Caco-2 (cell line): ENCODE data around the gene RAD51B. TPM values are rescaled to one million over a fixed set of nuclear protein-coding genes. Genes with fewer than 3 reads are reported as not detected.

Experiments used
- BruUV-seq: library from RNA; stranded (reverse); fragments of 400-500 nt; replicated peaks from 2 replicates; lab custom pipeline; 2021; lab: Mats Ljungman, UMichigan
- CTCF ChIA-PET: fragments of 300-600 bp; sonication (Branson Sonifier 250); formaldehyde crosslinking; loops from one replicate; lab custom pipeline; 2022; ENCODE audit warnings: antibody characterized with exemption; lab: Charles Lee
- POLR2A ChIA-PET: fragments of 300-600 bp; sonication (Branson Sonifier 250); formaldehyde crosslinking; loops from one replicate; lab custom pipeline; 2022; ENCODE audit warnings: antibody characterized with exemption; lab: Charles Lee
- DNase-seq, 2 experiments: peaks; one replicate each; pipeline versions ENCODE4 v3.0.0 to v3.0.0-alpha.2; 2020 to 2022
- H3K27me3 ChIP-seq: replicated peaks from 2 replicates; pipeline ENCODE4 v1.6.0; 2011; ENCODE audit warnings: low read length; ENCODE audit not compliant: control insufficient read depth, insufficient read depth
- H3K36me3 ChIP-seq: 2 replicates; pipeline ENCODE4 v1.5.1; 2011; ENCODE audit warnings: low read length; ENCODE audit not compliant: control insufficient read depth, insufficient read depth
- H3K4me1 ChIP-seq: fragments of 250-450 bp; sonication (Bioruptor Pico); 2 replicates; pipeline ENCODE4 v1.5.1; 2020; ENCODE audit warnings: mild to moderate bottlenecking
- H3K4me3 ChIP-seq: 2 replicates; pipeline ENCODE4 v1.5.1; 2011; ENCODE audit warnings: low read depth, mild to moderate bottlenecking, control low read depth, low read length
- H3K9me3 ChIP-seq: fragments of 250-450 bp; sonication (Bioruptor Pico); 2 replicates; pipeline ENCODE4 v1.5.1; 2020; ENCODE audit warnings: mild to moderate bottlenecking, moderate library complexity
- H3K27ac Mint-ChIP-seq: one replicate; pipeline ENCODE4 v1.8.0; 2022; ENCODE audit warnings: mixed read lengths; ENCODE audit not compliant: unreplicated experiment
- H3K27me3 Mint-ChIP-seq: one replicate; pipeline ENCODE4 v1.8.0; 2022; ENCODE audit warnings: mixed read lengths; ENCODE audit not compliant: insufficient read depth, unreplicated experiment
- H3K36me3 Mint-ChIP-seq: one replicate; pipeline ENCODE4 v1.8.0; 2022; ENCODE audit warnings: mild to moderate bottlenecking, mixed read lengths; ENCODE audit not compliant: insufficient read depth, unreplicated experiment
- H3K4me1 Mint-ChIP-seq: one replicate; pipeline ENCODE4 v1.8.0; 2022; ENCODE audit warnings: low read depth, mixed read lengths; ENCODE audit not compliant: unreplicated experiment
- H3K4me3 Mint-ChIP-seq: one replicate; pipeline ENCODE4 v1.8.0; 2022; ENCODE audit warnings: mild to moderate bottlenecking, moderate library complexity, mixed read lengths; ENCODE audit not compliant: unreplicated experiment
- H3K9me3 Mint-ChIP-seq: one replicate; pipeline ENCODE4 v1.8.0; 2022; ENCODE audit warnings: mixed read lengths; ENCODE audit not compliant: unreplicated experiment
- CTCF ChIP-seq, 2 experiments: fragments of 200-600 bp in 1 of 2; IDR thresholded peaks; 1 replicate in 1 of 2; 2 replicates in 1 of 2; pipeline versions ENCODE4 v1.5.1 to v1.8.0; 2011 to 2022; ENCODE audit warnings: antibody characterized with exemption in 1 of 2, control low read depth in 1 of 2, inconsistent platforms in 1 of 2, low read depth in 1 of 2, low read length in 1 of 2, mild to moderate bottlenecking in 1 of 2, moderate library complexity in 1 of 2; ENCODE audit not compliant: insufficient read depth in 1 of 2, severe bottlenecking in 1 of 2, unreplicated experiment in 1 of 2
- intact Hi-C: fragments of 100-400 bp; cut with micrococcal nuclease; formaldehyde crosslinking; loops from one replicate; pipeline ENCODE4 v1.10.0; 2022; ENCODE audit not compliant: unreplicated experiment
- total RNA-seq: library from RNA; stranded (reverse); gene quantifications from 2 replicates; pipeline ENCODE4 v1.2.3, GENCODE V29; 2022

RAD51B gene
- total RNA-seq, 1 experiment from 2014 or later = 16.7 TPM

GRCh38 chr14:68423686-68424085 lies 604.1 kb downstream of the RAD51B start:
- Histone ChIP-seq H3K4me3 (no peak overlapping the region), H3K36me3 (no peaks in the 10 kb centered on the region), H3K4me1 (peaks cover 8% of the 10 kb centered on the region; the same call in 1 of the 2 replicates), H3K27me3 (no peaks in the 10 kb centered on the region), H3K9me3 (no peaks in the 10 kb centered on the region)
- Mint-ChIP-seq H3K36me3 (no peaks in the 10 kb centered on the region), H3K4me3 (no peak overlapping the region), H3K27me3 (no peaks in the 10 kb centered on the region), H3K9me3 (peaks cover 15% of the 10 kb centered on the region), H3K4me1 (peaks cover 6% of the 10 kb centered on the region), H3K27ac (no peak overlapping the region)
- intact Hi-C loops = no loop called here
- ChIA-PET CTCF (no interaction called here), POLR2A (no interaction called here)
- no peak for TF ChIP-seq CTCF (IDR thresholded peaks at IDR 0.05; ENCODE audit: insufficient read depth in 1 of 2, low read depth in 1 of 2, low read length in 1 of 2, severe bottlenecking in 1 of 2, unreplicated experiment in 1 of 2)
- DNase-seq = no peak
- BruUV-seq = no TSS peak

GRCh38 chr14:68424443-68425172 lies 605.0 kb downstream of the RAD51B start:
- Mint-ChIP-seq H3K27ac (no peak overlapping the region), H3K27me3 (no peaks in the 10 kb centered on the region), H3K4me3 (no peak overlapping the region), H3K36me3 (no peaks in the 10 kb centered on the region), H3K9me3 (peaks cover 15% of the 10 kb centered on the region), H3K4me1 (peaks cover 6% of the 10 kb centered on the region)
- Histone ChIP-seq H3K27me3 (no peaks in the 10 kb centered on the region), H3K4me3 (no peak overlapping the region), H3K36me3 (no peaks in the 10 kb centered on the region), H3K4me1 (peaks cover 8% of the 10 kb centered on the region; the same call in 1 of the 2 replicates), H3K9me3 (no peaks in the 10 kb centered on the region)
- DNase-seq = no peak
- ChIA-PET CTCF (no interaction called here), POLR2A (no interaction called here)
- intact Hi-C loops = no loop called here
- no TSS peak for BruUV-seq
- no peak for TF ChIP-seq CTCF (IDR thresholded peaks at IDR 0.05; ENCODE audit: insufficient read depth in 1 of 2, low read depth in 1 of 2, low read length in 1 of 2, severe bottlenecking in 1 of 2, unreplicated experiment in 1 of 2)

GRCh38 chr14:68426661-68427549 lies 607.3 kb downstream of the RAD51B start:
- Mint-ChIP-seq H3K4me1 (peaks cover 6% of the 10 kb centered on the region), H3K27ac (no peak overlapping the region), H3K4me3 (no peak overlapping the region), H3K9me3 (peaks cover 15% of the 10 kb centered on the region), H3K36me3 (no peaks in the 10 kb centered on the region), H3K27me3 (no peaks in the 10 kb centered on the region)
- H3K27me3 ChIP-seq = no peaks in the 10 kb centered on the region
- peaks cover 8% of the 10 kb centered on the region; the same call in 1 of the 2 replicates for H3K4me1 ChIP-seq
- no peak overlapping the region for H3K4me3 ChIP-seq
- no peaks in the 10 kb centered on the region for H3K9me3 ChIP-seq
- POLR2A ChIA-PET = no interaction called here
- BruUV-seq = no TSS peak
- no peaks in the 10 kb centered on the region for H3K36me3 ChIP-seq
- intact Hi-C loops = no loop called here
- no peak for DNase-seq
- TF ChIP-seq CTCF (IDR thresholded peaks at IDR 0.05; ENCODE audit: insufficient read depth in 1 of 2, low read depth in 1 of 2, low read length in 1 of 2, severe bottlenecking in 1 of 2, unreplicated experiment in 1 of 2) = no peak
- CTCF ChIA-PET = no interaction called here
